H1 (cell line): ENCODE results near the gene H1-8. TPM values are rescaled to one million over a fixed set of nuclear protein-coding genes. Genes with fewer than 3 reads are reported as not detected.
"Not testable (repeated sequence)": the region's sequence is repeated elsewhere in the genome, so short reads cannot be mapped to it uniquely, and the experiment has no call there.

ENCODE experiments used
- CTCF ChIA-PET: fragments of 300-600 bp; sonication (Branson Sonifier 250); formaldehyde crosslinking; loops from one replicate; lab custom pipeline; 2021; ENCODE audit not compliant: partially characterized antibody; lab: Charles Lee
- POLR2A ChIA-PET: fragments of 300-600 bp; sonication (Branson Sonifier 250); formaldehyde crosslinking; loops from one replicate; lab custom pipeline; 2021; ENCODE audit warnings: inconsistent platforms; ENCODE audit not compliant: partially characterized antibody; lab: Charles Lee
- DNase-seq, 2 experiments: peaks; one replicate each; pipeline versions ENCODE4 v3.0.0 to v3.0.0-alpha.2; 2010 to 2022; ENCODE audit warnings: low spot score in 2 of 2, low read depth in 1 of 2, mixed read lengths in 1 of 2
- FAIRE-seq: peaks from 2 replicates; lab custom pipeline; 2011; peaks lifted over from hg19 to GRCh38; lab: Jason Lieb, UNC
- H2AFZ ChIP-seq: 2 replicates; pipeline ENCODE4 v1.8.1; 2012; ENCODE audit warnings: low read length, inconsistent platforms
- H2AK5ac ChIP-seq: 2 replicates; pipeline ENCODE4 v1.6.1; 2013; ENCODE audit warnings: low read depth, low read length
- H2BK120ac ChIP-seq: replicated peaks from 2 replicates; pipeline ENCODE3; 2013; ENCODE audit warnings: low read depth, low read length, inconsistent platforms
- H2BK12ac ChIP-seq: 2 replicates; pipeline ENCODE4 v1.6.1; 2013; ENCODE audit warnings: low read depth, low read length
- H2BK15ac ChIP-seq: 2 replicates; pipeline ENCODE4 v1.6.1; 2013; ENCODE audit warnings: low read length
- H2BK20ac ChIP-seq: 2 replicates; pipeline ENCODE4 v1.6.1; 2013; ENCODE audit warnings: low read length
- H2BK5ac ChIP-seq: 2 replicates; pipeline ENCODE4 v1.6.1; 2013; ENCODE audit warnings: low read depth, low read length
- H3K14ac ChIP-seq: 2 replicates; pipeline ENCODE4 v1.6.1; 2013; ENCODE audit warnings: inconsistent platforms; ENCODE audit not compliant: insufficient read length
- H3K18ac ChIP-seq: 2 replicates; pipeline ENCODE4 v1.6.1; 2013; ENCODE audit warnings: low read length; ENCODE audit errors: extremely low read depth
- H3K23ac ChIP-seq: 2 replicates; pipeline ENCODE4 v1.6.1; 2013; ENCODE audit warnings: inconsistent platforms; ENCODE audit not compliant: insufficient read length
- H3K23me2 ChIP-seq: 2 replicates; pipeline ENCODE4 v1.6.1; 2013; ENCODE audit warnings: low read depth, low read length
- H3K27ac ChIP-seq: 2 replicates; pipeline ENCODE4 v1.6.1; 2011; ENCODE audit warnings: low read depth, low read length, inconsistent platforms
- H3K27me3 ChIP-seq, 4 experiments: replicated peaks in 1 of 4; 1 replicate in 1 of 4; 2 replicates in 3 of 4; pipeline versions ENCODE4 v1.6.1 to v1.8.1; 2011 to 2013; ENCODE audit warnings: low read length in 3 of 4, mild to moderate bottlenecking in 3 of 4, inconsistent platforms in 2 of 4, mixed read lengths in 2 of 4, moderate library complexity in 1 of 4; ENCODE audit not compliant: control insufficient read depth in 3 of 4, insufficient read depth in 3 of 4; ENCODE audit errors: extremely low read depth in 1 of 4
- H3K36me3 ChIP-seq, 4 experiments: 2 replicates each; pipeline versions ENCODE4 v1.6.1 to v1.8.1; 2011 to 2013; ENCODE audit warnings: mild to moderate bottlenecking in 4 of 4, low read length in 3 of 4, moderate library complexity in 2 of 4, control low read depth in 1 of 4, inconsistent platforms in 1 of 4; ENCODE audit not compliant: insufficient read depth in 4 of 4, control insufficient read depth in 2 of 4
- H3K4ac ChIP-seq: replicated peaks from 2 replicates; pipeline ENCODE3; 2013; ENCODE audit warnings: low read length, low read depth, mixed read lengths, inconsistent platforms; ENCODE audit not compliant: insufficient read length
- H3K4me1 ChIP-seq, 4 experiments: replicated peaks in 1 of 4; 1 replicate in 1 of 4; 2 replicates in 3 of 4; pipeline versions ENCODE4 v1.6.1 to v1.8.1; 2011 to 2013; ENCODE audit warnings: low read length in 3 of 4, inconsistent platforms in 2 of 4, mixed read lengths in 1 of 4; ENCODE audit not compliant: insufficient read depth in 4 of 4, control insufficient read depth in 3 of 4
- H3K4me2 ChIP-seq, 2 experiments: 2 replicates each; pipeline versions ENCODE4 v1.6.1 to v1.8.1; 2011 to 2013; ENCODE audit warnings: low read depth in 2 of 2, low read length in 2 of 2, control low read depth in 1 of 2, inconsistent platforms in 1 of 2, mild to moderate bottlenecking in 1 of 2; ENCODE audit not compliant: insufficient read depth in 1 of 2
- H3K4me3 ChIP-seq, 4 experiments: fragments of 200-600, 300-600 bp in 1 of 4; sonication (generic), shearing (Covaris generic), sonication (Bioruptor Twin) in 1 of 4; 2 replicates each; pipeline versions ENCODE4 v1.5.1 to v1.8.1; 2011 to 2016; ENCODE audit warnings: low read length in 4 of 4, low read depth in 3 of 4, control low read depth in 2 of 4, inconsistent platforms in 2 of 4, mild to moderate bottlenecking in 2 of 4, mixed read lengths in 1 of 4, moderate library complexity in 1 of 4; ENCODE audit not compliant: insufficient read depth in 2 of 4; ENCODE audit errors: extremely low read depth in 1 of 4
- H3K56ac ChIP-seq: replicated peaks from 2 replicates; pipeline ENCODE3; 2013; ENCODE audit warnings: low read depth, mild to moderate bottlenecking, mixed read lengths, low read length, inconsistent platforms; ENCODE audit not compliant: insufficient read length
- H3K79me1 ChIP-seq: 2 replicates; pipeline ENCODE4 v1.6.1; 2013; ENCODE audit warnings: low read depth, low read length, control low read depth
- H3K79me2 ChIP-seq, 2 experiments: 2 replicates each; pipeline versions ENCODE4 v1.6.1 to v1.8.1; 2012 to 2013; ENCODE audit warnings: low read length in 2 of 2, mild to moderate bottlenecking in 2 of 2, inconsistent platforms in 1 of 2; ENCODE audit not compliant: insufficient read depth in 2 of 2, control insufficient read depth in 1 of 2
- H3K9ac ChIP-seq, 4 experiments: replicated peaks in 1 of 4; 1 replicate in 1 of 4; 2 replicates in 3 of 4; pipeline versions ENCODE4 v1.6.1 to v1.8.1; 2011 to 2013; ENCODE audit warnings: low read depth in 3 of 4, low read length in 3 of 4, control low read depth in 2 of 4, mild to moderate bottlenecking in 2 of 4, moderate library complexity in 2 of 4, inconsistent platforms in 1 of 4; ENCODE audit errors: extremely low read depth in 1 of 4
- H3K9me3 ChIP-seq, 2 experiments: 2 replicates each; pipeline versions ENCODE4 v1.6.1 to v1.8.1; 2012 to 2013; ENCODE audit warnings: mild to moderate bottlenecking in 2 of 2, moderate library complexity in 2 of 2, control low read depth in 1 of 2, inconsistent platforms in 1 of 2, low read depth in 1 of 2, low read length in 1 of 2, mixed read lengths in 1 of 2; ENCODE audit not compliant: insufficient read depth in 2 of 2
- H4K20me1 ChIP-seq, 2 experiments: replicated peaks in 1 of 2; 2 replicates each; pipeline versions ENCODE3 to v1.8.1; 2011 to 2013; ENCODE audit warnings: inconsistent platforms in 2 of 2, low read length in 2 of 2, mild to moderate bottlenecking in 1 of 2; ENCODE audit not compliant: insufficient read depth in 2 of 2, control insufficient read depth in 1 of 2
- H4K5ac ChIP-seq: 2 replicates; pipeline ENCODE4 v1.6.1; 2013; ENCODE audit warnings: low read length, low read depth, mixed read lengths, inconsistent platforms; ENCODE audit not compliant: insufficient read length
- H4K8ac ChIP-seq: 2 replicates; pipeline ENCODE4 v1.8.0; 2013; ENCODE audit warnings: mild to moderate bottlenecking, moderate library complexity, low read length, inconsistent platforms; ENCODE audit not compliant: insufficient read depth; ENCODE audit errors: extremely low read depth
- H4K91ac ChIP-seq: replicated peaks from 2 replicates; pipeline ENCODE3; 2013; ENCODE audit warnings: low read length, mixed read lengths, inconsistent platforms; ENCODE audit not compliant: insufficient read length
- BCL11A ChIP-seq, 2 experiments: IDR thresholded peaks; one replicate each; pipeline ENCODE4 v1.6.1; 2011; ENCODE audit warnings: low read depth in 2 of 2, low read length in 2 of 2, mild to moderate bottlenecking in 2 of 2
- SIRT6 ChIP-seq: IDR thresholded peaks from one replicate; pipeline ENCODE4 v1.7.1; 2012; ENCODE audit warnings: low read length, inconsistent platforms
- SP4 ChIP-seq: IDR thresholded peaks from 2 replicates; pipeline ENCODE4 v1.6.1; 2012; ENCODE audit warnings: low read length, inconsistent platforms
- WGBS, 2 experiments: shearing (Covaris generic) in 1 of 2; methylation state at CpG; one replicate each; pipeline versions ENCODE4 v1.1.6 to v1.1.7; 2013 to 2015; ENCODE audit warnings: low lambda C conversion rate in 2 of 2, mixed read lengths in 2 of 2, inconsistent platforms in 1 of 2, low coverage in 1 of 2, missing lambda C conversion rate in 1 of 2; ENCODE audit not compliant: insufficient replicate concordance in 2 of 2, insufficient coverage in 1 of 2, insufficient read length in 1 of 2; ENCODE audit errors: extremely low coverage in 1 of 2, missing lambda C conversion rate in 1 of 2; 5-methylcytosine and 5-hydroxymethylcytosine counted together
- polyA plus RNA-seq, 7 experiments: library from polyadenylated mRNA; depleted of rRNA in 3 of 7; stranded (reverse) in 5 of 7; unstranded in 2 of 7; fragments of >200 nt in 5 of 7; fragments of 200-250 nt in 2 of 7; gene quantifications; 1 replicate in 5 of 7; 2 replicates in 1 of 7; 4 replicates in 1 of 7; pipeline versions ENCODE4 v1.2.1 to v1.2.3, GENCODE V29; 2011 to 2013; ENCODE audit warnings: missing spikeins in 2 of 7, mixed read lengths in 2 of 7
- total RNA-seq: library from RNA; stranded (reverse); fragmentation: NEBNext Ultra II Directional; extraction: Animal tissue kit (Norgen Biotek cat#: 25700); gene quantifications from 2 replicates; pipeline ENCODE4 v1.2.1, GENCODE V29; 2021
- TF ChIP-seq, protein P1 (sequence below), 3 experiments: IDR thresholded peaks; 1 replicate in 2 of 3; 2 replicates in 1 of 3; pipeline versions ENCODE4 v1.5.1 to v1.6.1; 2011; ENCODE audit warnings: low read length in 3 of 3, mild to moderate bottlenecking in 3 of 3, inconsistent platforms in 2 of 3, low read depth in 1 of 3, moderate library complexity in 1 of 3; ENCODE audit not compliant: insufficient read depth in 1 of 3; ENCODE audit errors: control extremely low read depth in 1 of 3

The H1-8 gene
- total and polyA plus RNA-seq, 2 of the 8 experiments (the other 6 are each of a cell fraction or from before 2014, with no cell fraction given): not detected

DNA sequence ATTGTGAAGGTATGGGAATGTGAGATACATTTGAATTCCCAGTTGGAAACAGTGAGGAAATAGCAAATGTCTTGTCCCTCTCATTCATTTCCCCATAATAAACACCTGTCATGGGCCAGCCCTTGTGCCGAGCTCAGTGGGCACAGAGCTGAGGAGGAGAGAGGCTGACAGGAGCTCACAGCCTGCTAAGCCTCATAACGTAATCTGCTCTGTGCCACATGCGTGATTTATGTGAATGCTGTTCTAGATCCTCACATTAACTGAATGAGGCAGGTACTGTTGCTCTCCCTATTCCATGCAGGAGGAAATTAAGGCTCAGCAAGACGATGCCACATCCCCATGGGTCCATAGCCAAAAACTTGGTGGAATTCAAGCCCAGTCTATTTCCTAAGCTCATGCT lies 49.8 kb upstream of the H1-8 start (continued):
- TF ChIP-seq SIRT6 (no peak), SP4 (no peak), BCL11A (IDR thresholded peaks at IDR 0.05; ENCODE audit: low read depth in 2 of 2, low read length in 2 of 2) (no peak)
- TF ChIP-seq, protein P1, sequence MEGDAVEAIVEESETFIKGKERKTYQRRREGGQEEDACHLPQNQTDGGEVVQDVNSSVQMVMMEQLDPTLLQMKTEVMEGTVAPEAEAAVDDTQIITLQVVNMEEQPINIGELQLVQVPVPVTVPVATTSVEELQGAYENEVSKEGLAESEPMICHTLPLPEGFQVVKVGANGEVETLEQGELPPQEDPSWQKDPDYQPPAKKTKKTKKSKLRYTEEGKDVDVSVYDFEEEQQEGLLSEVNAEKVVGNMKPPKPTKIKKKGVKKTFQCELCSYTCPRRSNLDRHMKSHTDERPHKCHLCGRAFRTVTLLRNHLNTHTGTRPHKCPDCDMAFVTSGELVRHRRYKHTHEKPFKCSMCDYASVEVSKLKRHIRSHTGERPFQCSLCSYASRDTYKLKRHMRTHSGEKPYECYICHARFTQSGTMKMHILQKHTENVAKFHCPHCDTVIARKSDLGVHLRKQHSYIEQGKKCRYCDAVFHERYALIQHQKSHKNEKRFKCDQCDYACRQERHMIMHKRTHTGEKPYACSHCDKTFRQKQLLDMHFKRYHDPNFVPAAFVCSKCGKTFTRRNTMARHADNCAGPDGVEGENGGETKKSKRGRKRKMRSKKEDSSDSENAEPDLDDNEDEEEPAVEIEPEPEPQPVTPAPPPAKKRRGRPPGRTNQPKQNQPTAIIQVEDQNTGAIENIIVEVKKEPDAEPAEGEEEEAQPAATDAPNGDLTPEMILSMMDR (IDR thresholded peaks at IDR 0.05; ENCODE audit: control extremely low read depth in 1 of 3, insufficient read depth in 1 of 3, low read depth in 1 of 3, low read length in 3 of 3): no peak

DNA sequence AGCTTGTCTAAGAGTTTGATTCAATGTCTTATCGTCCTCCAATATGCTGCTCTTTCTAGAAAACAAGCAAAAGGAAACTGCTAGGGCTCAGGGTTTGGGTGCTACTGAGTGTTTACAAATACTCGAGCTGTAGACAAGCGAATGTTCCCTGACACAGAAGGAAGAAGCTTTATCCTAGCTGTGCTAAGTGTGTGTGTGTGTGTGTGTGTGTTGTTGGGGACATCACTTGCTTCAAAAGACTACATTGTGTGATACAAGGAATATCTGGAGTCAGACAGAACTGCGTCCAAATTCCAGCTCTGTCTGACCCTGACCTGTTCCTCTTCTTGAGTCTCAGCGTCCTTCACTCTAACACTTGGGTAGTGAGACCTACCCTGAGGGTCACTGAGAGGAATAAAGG lies 48.5 kb upstream of the H1-8 start:
- H2BK20ac ChIP-seq, H4K91ac ChIP-seq, H3K4ac ChIP-seq, H3K4me1 ChIP-seq, H4K5ac ChIP-seq, H3K23ac ChIP-seq, H3K14ac ChIP-seq, H2AK5ac ChIP-seq, H3K27ac ChIP-seq, H2BK15ac ChIP-seq, H2BK120ac ChIP-seq, H4K8ac ChIP-seq, H3K9me3 ChIP-seq, H3K36me3 ChIP-seq, H3K23me2 ChIP-seq, H3K79me1 ChIP-seq, FAIRE-seq, POLR2A ChIA-PET, H3K4me2 ChIP-seq, H3K9ac ChIP-seq, H2AFZ ChIP-seq, H3K79me2 ChIP-seq, H3K4me3 ChIP-seq, H3K18ac ChIP-seq, H2BK5ac ChIP-seq, H4K20me1 ChIP-seq, DNase-seq, H3K56ac ChIP-seq, H3K27me3 ChIP-seq: not testable (repeated sequence)
- 94% methylated on average over 5 of the region's 5 CpGs; no CpG with 5 or more reads in 1 of the 2 experiments for WGBS, 2 experiments
- peak overlapping the region; percentile 18; the same call in 1 of the 2 replicates for H2BK12ac ChIP-seq
- CTCF ChIA-PET: interaction anchor here (1.3 to 11.2 kb wide), 5 partner anchors 9 to 330 kb away, joined by 3 to 93 read pairs (median 5); no protein-coding TSS in a partner anchor
